ENCODE measurements around the gene ZBTB25. TPM values are rescaled to one million over a fixed set of nuclear protein-coding genes. Genes with fewer than 3 reads are reported as not detected.

The ZBTB25 gene
- polyA plus RNA-seq, 4 donors: 0.81 to 11.4 (median 1.7) TPM

GRCh38 chr14:64508215-64508776, 4.7 kb upstream of the ZBTB25 start:
- 24 to 32% (median 32%) methylated on average over 1 of the region's 1 CpG for WGBS, 3 donors
- H3K4me3 ChIP-seq (ENCODE audit: low read depth in 1 of 3, low read length in 3 of 3): no peak overlapping the region
- H3K9me3 ChIP-seq (ENCODE audit: control insufficient read depth in 2 of 2, insufficient read depth in 1 of 2, low read depth in 1 of 2, low read length in 1 of 2): no peaks in the 10 kb centered on the region
- peaks cover 0 to 29% (median 8%) of the 10 kb centered on the region in 3 donors for H3K4me1 ChIP-seq (ENCODE audit: control insufficient read depth in 3 of 3, insufficient read depth in 2 of 3, low read depth in 1 of 3, low read length in 2 of 3)
- H3K27ac ChIP-seq (ENCODE audit: low read depth in 1 of 3, low read length in 2 of 3): no peak overlapping the region
- no peaks in the 10 kb centered on the region for H3K27me3 ChIP-seq (ENCODE audit: control insufficient read depth in 3 of 3, insufficient read depth in 3 of 3, low read length in 3 of 3)
- DNase-seq (no peak), FAIRE-seq (no peak)
- no peaks in the 10 kb centered on the region for H3K36me3 ChIP-seq (ENCODE audit: control insufficient read depth in 3 of 3, insufficient read depth in 2 of 3, low read depth in 1 of 3, low read length in 3 of 3)

- no peak for FAIRE-seq
- H3K4me1 ChIP-seq (ENCODE audit: control insufficient read depth in 3 of 3, insufficient read depth in 2 of 3, low read depth in 1 of 3, low read length in 2 of 3): peaks cover 0 to 30% (median 9%) of the 10 kb centered on the region in 3 donors
- WGBS, 3 donors: 53 to 73% (median 60%) methylated on average over 4 of the region's 4 CpGs
- peak overlapping the region in 1 of 3 donors; percentile 37 for H3K27ac ChIP-seq (ENCODE audit: low read depth in 1 of 3, low read length in 2 of 3)
- no peaks in the 10 kb centered on the region for H3K36me3 ChIP-seq (ENCODE audit: control insufficient read depth in 3 of 3, insufficient read depth in 2 of 3, low read depth in 1 of 3, low read length in 3 of 3)
- H3K9me3 ChIP-seq (ENCODE audit: control insufficient read depth in 2 of 2, insufficient read depth in 1 of 2, low read depth in 1 of 2, low read length in 1 of 2): no peaks in the 10 kb centered on the region
- H3K27me3 ChIP-seq (ENCODE audit: control insufficient read depth in 3 of 3, insufficient read depth in 3 of 3, low read length in 3 of 3): no peaks in the 10 kb centered on the region
- no peak for DNase-seq
- no peak overlapping the region for H3K4me3 ChIP-seq (ENCODE audit: low read depth in 1 of 3, low read length in 3 of 3)
These were observed 3.9 kb upstream of the ZBTB25 start for GRCh38 chr14:64507376-64508156.

GRCh38 chr14:64506721-64507120, 3.1 kb upstream of the ZBTB25 start:
- no peak for FAIRE-seq
- Histone ChIP-seq H3K27ac (ENCODE audit: low read depth in 1 of 3, low read length in 2 of 3) (peak overlapping the region in 2 of 3 donors; percentile 33 to 62), H3K9me3 (ENCODE audit: control insufficient read depth in 2 of 2, insufficient read depth in 1 of 2, low read depth in 1 of 2, low read length in 1 of 2) (no peaks in the 10 kb centered on the region), H3K4me1 (ENCODE audit: control insufficient read depth in 3 of 3, insufficient read depth in 2 of 3, low read depth in 1 of 3, low read length in 2 of 3) (peaks cover 3 to 37% (median 17%) of the 10 kb centered on the region in 3 donors), H3K36me3 (ENCODE audit: control insufficient read depth in 3 of 3, insufficient read depth in 2 of 3, low read depth in 1 of 3, low read length in 3 of 3) (no peaks in the 10 kb centered on the region), H3K27me3 (ENCODE audit: control insufficient read depth in 3 of 3, insufficient read depth in 3 of 3, low read length in 3 of 3) (no peaks in the 10 kb centered on the region), H3K4me3 (ENCODE audit: low read depth in 1 of 3, low read length in 3 of 3) (peak overlapping the region in 1 of 3 donors; percentile 17)
- 10 to 24% (median 15%) methylated on average over 3 of the region's 3 CpGs for WGBS, 3 donors
- DNase-seq: peak in 1 of 2 donors; percentile 23

GRCh38 chr14:64504897-64505794, 1.5 kb upstream of the ZBTB25 start:
- Histone ChIP-seq H3K27me3 (ENCODE audit: control insufficient read depth in 3 of 3, insufficient read depth in 3 of 3, low read length in 3 of 3) (no peaks in the 10 kb centered on the region), H3K4me1 (ENCODE audit: control insufficient read depth in 3 of 3, insufficient read depth in 2 of 3, low read depth in 1 of 3, low read length in 2 of 3) (peaks cover 4 to 29% (median 25%) of the 10 kb centered on the region in 3 donors), H3K27ac (ENCODE audit: low read depth in 1 of 3, low read length in 2 of 3) (peak overlapping the region; percentile 98 to 100 (median 100)), H3K4me3 (ENCODE audit: low read depth in 1 of 3, low read length in 3 of 3) (peak overlapping the region; percentile 91 to 99 (median 92)), H3K9me3 (ENCODE audit: control insufficient read depth in 2 of 2, insufficient read depth in 1 of 2, low read depth in 1 of 2, low read length in 1 of 2) (no peaks in the 10 kb centered on the region), H3K36me3 (ENCODE audit: control insufficient read depth in 3 of 3, insufficient read depth in 2 of 3, low read depth in 1 of 3, low read length in 3 of 3) (no peaks in the 10 kb centered on the region)
- FAIRE-seq: no peak
- DNase-seq: peak; percentile 91 to 93
- 0% methylated on average over 55 to 68 of the region's 68 CpGs for WGBS, 3 donors

GRCh38 chr14:64504310-64504896, 765 bp upstream of the ZBTB25 start, which contains the start of gene ZBTB1:
TSS of gene ZBTB1 (plus strand) at chr14:64504770. CDS start at chr14:64521505, 16,735 bp downstream.
- no peak for FAIRE-seq
- Histone ChIP-seq H3K4me1 (ENCODE audit: control insufficient read depth in 3 of 3, insufficient read depth in 2 of 3, low read depth in 1 of 3, low read length in 2 of 3) (peaks cover 4 to 32% (median 30%) of the 10 kb centered on the region in 3 donors), H3K9me3 (ENCODE audit: control insufficient read depth in 2 of 2, insufficient read depth in 1 of 2, low read depth in 1 of 2, low read length in 1 of 2) (no peaks in the 10 kb centered on the region), H3K36me3 (ENCODE audit: control insufficient read depth in 3 of 3, insufficient read depth in 2 of 3, low read depth in 1 of 3, low read length in 3 of 3) (no peaks in the 10 kb centered on the region), H3K27ac (ENCODE audit: low read depth in 1 of 3, low read length in 2 of 3) (peak within 1 kb of the TSS; percentile 98 to 100 (median 100)), H3K4me3 (ENCODE audit: low read depth in 1 of 3, low read length in 3 of 3) (peak within 1 kb of the TSS; percentile 91 to 99 (median 92)), H3K27me3 (ENCODE audit: control insufficient read depth in 3 of 3, insufficient read depth in 3 of 3, low read length in 3 of 3) (no peaks in the 10 kb centered on the region)
- WGBS, 3 donors: 0 to 1% (median 0%) methylated on average over 36 to 63 of the region's 63 CpGs
- DNase-seq: peak; percentile 66 to 93

- Histone ChIP-seq H3K4me1 (ENCODE audit: control insufficient read depth in 3 of 3, insufficient read depth in 2 of 3, low read depth in 1 of 3, low read length in 2 of 3) (peaks cover 4 to 30% (median 24%) of the 10 kb centered on the region in 3 donors), H3K27ac (ENCODE audit: low read depth in 1 of 3, low read length in 2 of 3) (peak overlapping the region; percentile 98 to 100 (median 100)), H3K27me3 (ENCODE audit: control insufficient read depth in 3 of 3, insufficient read depth in 3 of 3, low read length in 3 of 3) (no peaks in the 10 kb centered on the region), H3K36me3 (ENCODE audit: control insufficient read depth in 3 of 3, insufficient read depth in 2 of 3, low read depth in 1 of 3, low read length in 3 of 3) (peaks cover 0 to 5% (median 0%) of the 10 kb centered on the region in 3 donors), H3K4me3 (ENCODE audit: low read depth in 1 of 3, low read length in 3 of 3) (peak overlapping the region; percentile 91 to 99 (median 92)), H3K9me3 (ENCODE audit: control insufficient read depth in 2 of 2, insufficient read depth in 1 of 2, low read depth in 1 of 2, low read length in 1 of 2) (no peaks in the 10 kb centered on the region)
- WGBS, 3 donors: 0 to 1% (median 0%) methylated on average over 29 of the region's 29 CpGs
- DNase-seq: peak; percentile 35 to 67
- FAIRE-seq: no peak
These were observed 678 bp downstream of the ZBTB25 start for GRCh38 chr14:64502887-64503433.

- Histone ChIP-seq H3K27ac (ENCODE audit: low read depth in 1 of 3, low read length in 2 of 3) (peak overlapping the region; percentile 98 to 100 (median 100)), H3K9me3 (ENCODE audit: control insufficient read depth in 2 of 2, insufficient read depth in 1 of 2, low read depth in 1 of 2, low read length in 1 of 2) (no peaks in the 10 kb centered on the region), H3K36me3 (ENCODE audit: control insufficient read depth in 3 of 3, insufficient read depth in 2 of 3, low read depth in 1 of 3, low read length in 3 of 3) (peaks cover 0 to 5% (median 0%) of the 10 kb centered on the region in 3 donors), H3K27me3 (ENCODE audit: control insufficient read depth in 3 of 3, insufficient read depth in 3 of 3, low read length in 3 of 3) (no peaks in the 10 kb centered on the region), H3K4me3 (ENCODE audit: low read depth in 1 of 3, low read length in 3 of 3) (peak overlapping the region in 2 of 3 donors; percentile 91 to 99), H3K4me1 (ENCODE audit: control insufficient read depth in 3 of 3, insufficient read depth in 2 of 3, low read depth in 1 of 3, low read length in 2 of 3) (peaks cover 4 to 30% (median 19%) of the 10 kb centered on the region in 3 donors)
- WGBS, 3 donors: 28 to 41% (median 35%) methylated on average over 6 of the region's 6 CpGs
- no peak for FAIRE-seq
- DNase-seq: peak in 1 of 2 donors; percentile 18
These were observed 1.2 kb downstream of the ZBTB25 start for GRCh38 chr14:64502456-64502855.

Data from small intestine (tissue), 7 donors.